CD4-positive, alpha-beta T cell (primary cell): ENCODE results near the gene CDKN1A. TPM values are rescaled to one million over a fixed set of nuclear protein-coding genes. Genes with fewer than 3 reads are reported as not detected.

Experiments used
- ATAC-seq: fragments of 200-7000 bp; cut with Tn5 transposase; one replicate; pipeline ENCODE4 v1.10.0; 2022; ENCODE audit warnings: mild to moderate bottlenecking; ENCODE audit not compliant: poor library complexity
- CTCF ChIA-PET: fragments of 350-600 bp; sonication (Branson Sonifier 250); formaldehyde crosslinking; loops from one replicate; lab custom pipeline; 2021; ENCODE audit warnings: antibody characterized with exemption, inconsistent platforms; lab: Charles Lee
- POLR2A ChIA-PET: fragments of 350-600 bp; sonication (Branson Sonifier 250); formaldehyde crosslinking; loops from one replicate; lab custom pipeline; 2021; ENCODE audit warnings: antibody characterized with exemption, inconsistent platforms; lab: Charles Lee
- DNase-seq, 14 experiments: peaks; one replicate each; pipeline ENCODE4 v3.0.0-alpha.2; 2013 to 2020; ENCODE audit warnings: mixed read lengths in 2 of 14
- H3K27ac ChIP-seq, 2 donors: one replicate each; pipeline versions ENCODE4 v1.5.1 to v1.7.0; 2013; ENCODE audit warnings: low read length in 2 of 2, low read depth in 1 of 2, mild to moderate bottlenecking in 1 of 2
- H3K27me3 ChIP-seq, 2 experiments: 1 replicate in 1 of 2; 2 replicates in 1 of 2; pipeline versions ENCODE4 v1.6.1 to v1.7.0; 2013; ENCODE audit warnings: low read length in 2 of 2, control low read depth in 1 of 2, mild to moderate bottlenecking in 1 of 2, moderate library complexity in 1 of 2; ENCODE audit not compliant: insufficient read depth in 2 of 2, control insufficient read depth in 1 of 2
- H3K36me3 ChIP-seq: one replicate; pipeline ENCODE4 v1.6.1; 2013; ENCODE audit warnings: low read length, control low read depth; ENCODE audit not compliant: insufficient read depth
- H3K4me1 ChIP-seq: one replicate; pipeline ENCODE4 v1.6.1; 2013; ENCODE audit warnings: low read length, control low read depth; ENCODE audit not compliant: insufficient read depth
- H3K4me3 ChIP-seq: one replicate; pipeline ENCODE4 v1.5.1; 2013; ENCODE audit warnings: mild to moderate bottlenecking, low read length, moderate library complexity
- H3K9me3 ChIP-seq, 2 experiments: 1 replicate in 1 of 2; 2 replicates in 1 of 2; pipeline versions ENCODE4 v1.6.1 to v1.7.0; 2013; ENCODE audit warnings: low read length in 2 of 2, mild to moderate bottlenecking in 2 of 2, control low read depth in 1 of 2, moderate library complexity in 1 of 2; ENCODE audit not compliant: control insufficient read depth in 1 of 2, insufficient read depth in 1 of 2
- H3K27ac Mint-ChIP-seq: one replicate; pipeline ENCODE4 v1.8.0; 2020; ENCODE audit warnings: mixed read lengths
- H3K27me3 Mint-ChIP-seq: one replicate; pipeline ENCODE4 v1.8.0; 2021; ENCODE audit warnings: mixed read lengths
- H3K36me3 Mint-ChIP-seq: one replicate; pipeline ENCODE4 v1.8.0; 2021; ENCODE audit warnings: low read depth, mixed read lengths
- H3K4me1 Mint-ChIP-seq: one replicate; pipeline ENCODE4 v1.8.0; 2021; ENCODE audit warnings: low read depth, mixed read lengths
- H3K4me3 Mint-ChIP-seq: one replicate; pipeline ENCODE4 v1.8.0; 2020; ENCODE audit warnings: mild to moderate bottlenecking, mixed read lengths
- H3K9me3 Mint-ChIP-seq: one replicate; pipeline ENCODE4 v1.8.0; 2020; ENCODE audit warnings: mixed read lengths
- CTCF ChIP-seq: fragments of 200-600 bp; IDR thresholded peaks from one replicate; pipeline ENCODE4 v1.8.0; 2022; ENCODE audit warnings: antibody characterized with exemption, mild to moderate bottlenecking
- intact Hi-C, 2 experiments: fragments of 100-400 bp; cut with DNase I in 1 of 2; cut with micrococcal nuclease in 1 of 2; formaldehyde crosslinking; loops; one replicate each; pipeline versions ENCODE4 v1.15.1 to v1.9.0; 2023 to 2025; cut with DNase I, micrococcal nuclease
- total RNA-seq, 174 experiments: library from RNA in 2 of 174; stranded (reverse) in 2 of 174; gene quantifications; one replicate each; pipeline ENCODE4 v1.2.3 and lab custom pipeline; 2021 to 2026

Gene CDKN1A
- total RNA-seq, 2 experiments from 2014 or later, result 98.3 to 98.6 TPM

- no peak for TF ChIP-seq CTCF
- DNase-seq, result no peak
- Mint-ChIP-seq H3K27ac (no peak overlapping the region), H3K27me3 (no peaks in the 10 kb centered on the region), H3K9me3 (no peaks in the 10 kb centered on the region), H3K4me1 (no peaks in the 10 kb centered on the region), H3K4me3 (no peak overlapping the region), H3K36me3 (no peaks in the 10 kb centered on the region)
- Histone ChIP-seq H3K4me1 (no peaks in the 10 kb centered on the region), H3K4me3 (no peak overlapping the region), H3K36me3 (no peaks in the 10 kb centered on the region), H3K9me3 (no peaks in the 10 kb centered on the region), H3K27me3 (no peaks in the 10 kb centered on the region), H3K27ac (no peak overlapping the region)
- intact Hi-C loops, result no loop called here
- no peak for ATAC-seq
- ChIA-PET POLR2A (no interaction called here), CTCF (no interaction called here)
Measured at GRCh38 chr6:36713846-36714245, 35.3 kb downstream of the CDKN1A start.

- H3K27me3 ChIP-seq, result no peaks in the 10 kb centered on the region
- ChIA-PET CTCF (no interaction called here), POLR2A (no interaction called here)
- no peaks in the 10 kb centered on the region for H3K27me3 Mint-ChIP-seq
- no peaks in the 10 kb centered on the region for H3K9me3 ChIP-seq
- no peaks in the 10 kb centered on the region for H3K4me1 Mint-ChIP-seq
- no peak for ATAC-seq
- no peaks in the 10 kb centered on the region for H3K36me3 Mint-ChIP-seq
- no peak for TF ChIP-seq CTCF
- no peak overlapping the region for H3K4me3 ChIP-seq
- no peak for DNase-seq
- no peaks in the 10 kb centered on the region for H3K36me3 ChIP-seq
- H3K9me3 Mint-ChIP-seq, result no peaks in the 10 kb centered on the region
- H3K27ac ChIP-seq, result no peak overlapping the region
- H3K27ac Mint-ChIP-seq, result no peak overlapping the region
- no peak overlapping the region for H3K4me3 Mint-ChIP-seq
- H3K4me1 ChIP-seq, result no peaks in the 10 kb centered on the region
- intact Hi-C loops, result no loop called here
Measured at GRCh38 chr6:36714511-36714910, 36.0 kb downstream of the CDKN1A start.

GRCh38 chr6:36715469-36715868 is 37.0 kb downstream of the CDKN1A start:
- Histone ChIP-seq H3K36me3 (no peaks in the 10 kb centered on the region), H3K4me3 (no peak overlapping the region), H3K9me3 (no peaks in the 10 kb centered on the region), H3K27ac (no peak overlapping the region), H3K27me3 (no peaks in the 10 kb centered on the region), H3K4me1 (no peaks in the 10 kb centered on the region)
- Mint-ChIP-seq H3K4me3 (no peak overlapping the region), H3K9me3 (no peaks in the 10 kb centered on the region), H3K4me1 (no peaks in the 10 kb centered on the region), H3K27me3 (no peaks in the 10 kb centered on the region), H3K27ac (no peak overlapping the region), H3K36me3 (no peaks in the 10 kb centered on the region)
- CTCF ChIA-PET, result no interaction called here
- intact Hi-C loops, result no loop called here
- DNase-seq (no peak), ATAC-seq (no peak)
- no peak for TF ChIP-seq CTCF
- POLR2A ChIA-PET, result no interaction called here
